Hypothalamus (tissue), 51 donors: ENCODE measurements around the gene FKTN.
A peak's percentile ranks its signal among the peaks of the same experiment; 100 is the strongest.
"Not testable (repeated sequence)": the region's sequence is repeated elsewhere in the genome, so short reads cannot be mapped to it uniquely, and the experiment has no call there.

ENCODE experiments used
- DNase-seq, 51 donors: peaks; one replicate each; lab custom pipeline; 2025; lab: John Stamatoyannopoulos, UW

Gene FKTN

GRCh38 chr9:105557804-105558610 lies at the start of gene FKTN:
TSS of gene FKTN (plus strand) at chr9:105558131. CDS start at chr9:105575033, 16,902 bp downstream.
- DNase-seq: peak; percentile 8 to 87 (median 73)

GRCh38 chr9:105508530-105508929 lies 49.4 kb upstream of the FKTN start:
- DNase-seq: no peak

GRCh38 chr9:105510024-105510423 lies 47.9 kb upstream of the FKTN start:
- DNase-seq: no peak

- no peak for DNase-seq
Observed at GRCh38 chr9:105511446-105511845, 46.5 kb upstream of the FKTN start.

- no peak for DNase-seq
Observed at GRCh38 chr9:105515811-105516413, 42.0 kb upstream of the FKTN start.

GRCh38 chr9:105519710-105520369 lies 38.1 kb upstream of the FKTN start:
- peak in 3 of 51 donors; percentile 1 to 5 (median 2) for DNase-seq

- DNase-seq: not testable (repeated sequence)
Observed at GRCh38 chr9:105520992-105521391, 36.9 kb upstream of the FKTN start.

- not testable (repeated sequence) for DNase-seq
Observed at GRCh38 chr9:105522618-105523385, 35.1 kb upstream of the FKTN start.

GRCh38 chr9:105531530-105531929 lies 26.4 kb upstream of the FKTN start:
- DNase-seq: no peak

GRCh38 chr9:105535920-105536668 lies 21.8 kb upstream of the FKTN start:
- no peak for DNase-seq

GRCh38 chr9:105539452-105539851 lies 18.5 kb upstream of the FKTN start:
- DNase-seq: no peak

GRCh38 chr9:105541838-105542237 lies 16.1 kb upstream of the FKTN start:
- DNase-seq: no peak

- DNase-seq: no peak
Observed at GRCh38 chr9:105554042-105554441, 3.9 kb upstream of the FKTN start.

- DNase-seq: no peak
Observed at GRCh38 chr9:105572455-105572854, 14.5 kb downstream of the FKTN start.

- DNase-seq: not testable (repeated sequence)
Observed at GRCh38 chr9:105579952-105580351, 22.0 kb downstream of the FKTN start.

- not testable (repeated sequence) for DNase-seq
Observed at GRCh38 chr9:105581550-105581949, 23.6 kb downstream of the FKTN start.

GRCh38 chr9:105593145-105593544 lies 35.2 kb downstream of the FKTN start:
- DNase-seq: no peak

- DNase-seq: peak in 2 of 51 donors; percentile 0 to 16
Observed at GRCh38 chr9:105608721-105609598, 51.0 kb downstream of the FKTN start.

GRCh38 chr9:105621001-105621400 lies 63.1 kb downstream of the FKTN start:
- no peak for DNase-seq
